ENCODE results near the gene GPX4. TPM values are rescaled to one million over a fixed set of nuclear protein-coding genes. Genes with fewer than 3 reads are reported as not detected.

Gene GPX4
- total RNA-seq, 1 donor from 2014 or later = 210 TPM

DNA sequence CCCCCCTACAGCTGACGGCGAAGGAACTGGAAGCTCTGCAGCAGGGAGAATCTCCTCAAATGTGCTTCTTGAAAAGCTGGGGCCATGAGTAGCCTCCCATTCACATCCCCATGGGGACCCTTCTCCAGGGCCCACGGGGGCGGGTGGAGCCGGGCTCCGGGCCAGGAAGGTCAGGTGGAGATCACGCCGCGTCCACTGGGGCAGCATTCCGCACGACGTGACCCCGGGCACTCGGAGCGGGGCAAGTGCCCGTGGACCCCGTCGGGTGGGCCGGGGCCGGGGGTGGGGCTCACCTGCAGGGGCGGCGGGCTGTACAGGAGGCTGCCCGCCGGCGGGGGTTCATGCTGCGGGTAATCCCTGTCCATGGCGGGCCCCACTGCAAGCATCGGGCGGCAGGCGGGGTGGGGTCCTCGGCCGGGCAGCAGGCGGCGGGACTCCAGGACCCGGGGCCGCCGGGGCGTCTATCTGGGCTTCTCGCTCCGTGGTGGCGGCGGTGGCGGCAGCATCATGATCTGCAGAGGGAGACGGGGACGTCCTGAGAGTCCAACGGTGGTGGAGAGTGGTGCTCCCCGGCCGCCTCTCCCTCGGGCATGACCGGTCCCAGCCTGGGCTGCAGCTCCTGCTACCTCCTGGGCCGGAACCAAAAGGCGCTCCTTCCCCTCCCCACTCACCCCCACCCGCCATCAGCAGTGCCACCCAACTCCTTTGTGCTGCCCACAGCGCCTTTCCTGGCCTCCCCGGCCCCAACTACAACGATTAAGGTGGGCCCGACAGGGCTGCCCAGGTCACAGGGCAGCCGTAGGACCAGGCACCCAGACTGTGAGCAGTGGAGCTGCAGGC, 50.3 kb downstream of the GPX4 start:
- H3K36me3 Mint-ChIP-seq (ENCODE audit: unreplicated experiment) = no peaks in the 10 kb centered on the region
- no peak for TF ChIP-seq CTCF (IDR thresholded peaks at IDR 0.05; ENCODE audit: partially characterized antibody, unreplicated experiment)
- H3K27me3 Mint-ChIP-seq (ENCODE audit: unreplicated experiment) = peaks cover 4% of the 10 kb centered on the region
- DNase-seq = no peak
- no peaks in the 10 kb centered on the region for H3K4me1 Mint-ChIP-seq (ENCODE audit: low read depth, unreplicated experiment)
- H3K4me3 Mint-ChIP-seq (ENCODE audit: unreplicated experiment) = no peak overlapping the region
- no peak overlapping the region for H3K27ac Mint-ChIP-seq (ENCODE audit: unreplicated experiment)
- no peaks in the 10 kb centered on the region for H3K9me3 Mint-ChIP-seq (ENCODE audit: unreplicated experiment)

- Mint-ChIP-seq H3K27ac (ENCODE audit: unreplicated experiment) (no peak overlapping the region), H3K36me3 (ENCODE audit: unreplicated experiment) (no peaks in the 10 kb centered on the region), H3K4me3 (ENCODE audit: unreplicated experiment) (no peak overlapping the region), H3K4me1 (ENCODE audit: low read depth, unreplicated experiment) (no peaks in the 10 kb centered on the region), H3K9me3 (ENCODE audit: unreplicated experiment) (no peaks in the 10 kb centered on the region), H3K27me3 (ENCODE audit: unreplicated experiment) (peaks cover 4% of the 10 kb centered on the region)
- DNase-seq = no peak
- TF ChIP-seq CTCF (IDR thresholded peaks at IDR 0.05; ENCODE audit: partially characterized antibody, unreplicated experiment) = no peak
Measured at GRCh38 chr19:1154731-1155351, 51.0 kb downstream of the GPX4 start.

GRCh38 chr19:1155352-1156304, 51.8 kb downstream of the GPX4 start:
- Mint-ChIP-seq H3K27me3 (ENCODE audit: unreplicated experiment) (peaks cover 4% of the 10 kb centered on the region), H3K4me3 (ENCODE audit: unreplicated experiment) (no peak overlapping the region), H3K36me3 (ENCODE audit: unreplicated experiment) (no peaks in the 10 kb centered on the region), H3K4me1 (ENCODE audit: low read depth, unreplicated experiment) (no peaks in the 10 kb centered on the region), H3K9me3 (ENCODE audit: unreplicated experiment) (no peaks in the 10 kb centered on the region), H3K27ac (ENCODE audit: unreplicated experiment) (no peak overlapping the region)
- no peak for TF ChIP-seq CTCF (IDR thresholded peaks at IDR 0.05; ENCODE audit: partially characterized antibody, unreplicated experiment)
- no peak for DNase-seq

Other genes with a start within 250 kb of the GPX4 start
- gene CFD, start 244.3 kb upstream of the GPX4 start, total RNA-seq (ENCODE audit: unreplicated experiment) = not detected
- 65.0 TPM for gene MED16, start 210.8 kb upstream of the GPX4 start, total RNA-seq (ENCODE audit: unreplicated experiment)
- gene RNU6-9, start 210.5 kb upstream of the GPX4 start, total RNA-seq (ENCODE audit: unreplicated experiment) = not detected
- 61.9 TPM for gene R3HDM4, start 190.8 kb upstream of the GPX4 start, total RNA-seq (ENCODE audit: unreplicated experiment)
- not detected for gene KISS1R, start 186.7 kb upstream of the GPX4 start, total RNA-seq (ENCODE audit: unreplicated experiment)
- 148 TPM for gene ARID3A, start 178.0 kb upstream of the GPX4 start, total RNA-seq (ENCODE audit: unreplicated experiment)
- gene WDR18, start 119.6 kb upstream of the GPX4 start, total RNA-seq (ENCODE audit: unreplicated experiment) = 52.1 TPM
- 0.93 TPM for gene GRIN3B, start 103.6 kb upstream of the GPX4 start, total RNA-seq (ENCODE audit: unreplicated experiment)
- gene TMEM259, start 82.9 kb upstream of the GPX4 start, total RNA-seq (ENCODE audit: unreplicated experiment) = 222 TPM
- gene RNU6-2, start 82.5 kb upstream of the GPX4 start, total RNA-seq (ENCODE audit: unreplicated experiment) = not detected
- 117 TPM for gene CNN2, start 77.4 kb upstream of the GPX4 start, total RNA-seq (ENCODE audit: unreplicated experiment)
- 110 TPM for gene ABCA7, start 63.9 kb upstream of the GPX4 start, total RNA-seq (ENCODE audit: unreplicated experiment)
- 1.7 TPM for gene ARHGAP45, start 36.8 kb upstream of the GPX4 start, total RNA-seq (ENCODE audit: unreplicated experiment)
- 140 TPM for gene POLR2E, start 8.6 kb upstream of the GPX4 start, total RNA-seq (ENCODE audit: unreplicated experiment)
- 65.5 TPM for gene SBNO2, start 70.3 kb downstream of the GPX4 start, total RNA-seq (ENCODE audit: unreplicated experiment)
- gene STK11, start 101.8 kb downstream of the GPX4 start, total RNA-seq (ENCODE audit: unreplicated experiment) = 48.2 TPM
- gene CBARP, start 134.0 kb downstream of the GPX4 start, total RNA-seq (ENCODE audit: unreplicated experiment) = 74.7 TPM
- 129 TPM for gene ATP5F1D, start 137.8 kb downstream of the GPX4 start, total RNA-seq (ENCODE audit: unreplicated experiment)
- gene MIDN, start 144.6 kb downstream of the GPX4 start, total RNA-seq (ENCODE audit: unreplicated experiment) = 325 TPM
- 341 TPM for gene CIRBP, start 165.3 kb downstream of the GPX4 start, total RNA-seq (ENCODE audit: unreplicated experiment)
- 17.3 TPM for gene FAM174C, start 171.5 kb downstream of the GPX4 start, total RNA-seq (ENCODE audit: unreplicated experiment)
- 61.4 TPM for gene EFNA2, start 181.9 kb downstream of the GPX4 start, total RNA-seq (ENCODE audit: unreplicated experiment)

Measured in glutamatergic neuron (in vitro differentiated cells).